ENCODE results near the gene TLR2.

The TLR2 gene, protein sequence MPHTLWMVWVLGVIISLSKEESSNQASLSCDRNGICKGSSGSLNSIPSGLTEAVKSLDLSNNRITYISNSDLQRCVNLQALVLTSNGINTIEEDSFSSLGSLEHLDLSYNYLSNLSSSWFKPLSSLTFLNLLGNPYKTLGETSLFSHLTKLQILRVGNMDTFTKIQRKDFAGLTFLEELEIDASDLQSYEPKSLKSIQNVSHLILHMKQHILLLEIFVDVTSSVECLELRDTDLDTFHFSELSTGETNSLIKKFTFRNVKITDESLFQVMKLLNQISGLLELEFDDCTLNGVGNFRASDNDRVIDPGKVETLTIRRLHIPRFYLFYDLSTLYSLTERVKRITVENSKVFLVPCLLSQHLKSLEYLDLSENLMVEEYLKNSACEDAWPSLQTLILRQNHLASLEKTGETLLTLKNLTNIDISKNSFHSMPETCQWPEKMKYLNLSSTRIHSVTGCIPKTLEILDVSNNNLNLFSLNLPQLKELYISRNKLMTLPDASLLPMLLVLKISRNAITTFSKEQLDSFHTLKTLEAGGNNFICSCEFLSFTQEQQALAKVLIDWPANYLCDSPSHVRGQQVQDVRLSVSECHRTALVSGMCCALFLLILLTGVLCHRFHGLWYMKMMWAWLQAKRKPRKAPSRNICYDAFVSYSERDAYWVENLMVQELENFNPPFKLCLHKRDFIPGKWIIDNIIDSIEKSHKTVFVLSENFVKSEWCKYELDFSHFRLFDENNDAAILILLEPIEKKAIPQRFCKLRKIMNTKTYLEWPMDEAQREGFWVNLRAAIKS

DNA sequence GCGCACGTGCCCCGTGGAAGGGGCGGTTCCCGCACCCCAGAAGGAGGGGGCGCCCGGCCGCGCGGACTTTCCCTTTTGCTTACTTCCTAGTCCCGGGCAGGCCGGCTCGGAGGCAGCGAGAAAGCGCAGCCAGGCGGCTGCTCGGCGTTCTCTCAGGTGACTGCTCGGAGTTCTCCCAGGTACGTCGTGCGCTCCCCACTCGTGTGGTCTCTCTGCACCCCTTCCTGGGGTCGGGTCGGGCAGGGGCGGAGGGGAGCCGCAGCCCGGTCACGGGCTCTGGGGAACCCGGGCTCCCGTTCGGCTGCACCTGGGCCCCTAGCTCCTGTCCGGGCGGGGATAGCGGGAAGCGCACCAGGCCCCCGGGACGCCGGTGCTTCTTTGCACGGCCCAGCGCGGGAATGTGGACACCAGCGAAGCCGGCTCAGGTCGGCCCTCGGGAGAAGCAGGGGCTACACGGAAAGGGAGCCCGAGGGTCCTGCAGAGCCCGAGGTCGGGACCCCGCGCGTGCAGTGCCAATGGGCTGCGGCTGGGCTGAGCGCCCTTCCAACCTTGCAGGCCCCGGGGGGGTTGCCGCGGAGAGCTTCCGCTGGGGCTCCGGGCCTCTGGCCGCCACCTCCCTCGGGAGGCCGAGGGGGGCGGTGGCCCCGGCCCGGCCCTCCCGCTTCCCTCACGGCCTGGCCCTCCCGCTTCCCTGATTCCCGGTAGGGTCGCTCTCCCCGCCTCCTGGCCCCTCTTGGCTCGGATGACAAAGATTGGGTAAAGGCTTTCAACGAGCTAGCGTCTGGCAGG is at the start of gene TLR2:
TLR2 (plus strand) TSS at position 99 of the 789 bp plus-strand sequence. CDS start 18,628 bp downstream, outside the sequence.
- peak; percentile 62 for DNase-seq

DNA sequence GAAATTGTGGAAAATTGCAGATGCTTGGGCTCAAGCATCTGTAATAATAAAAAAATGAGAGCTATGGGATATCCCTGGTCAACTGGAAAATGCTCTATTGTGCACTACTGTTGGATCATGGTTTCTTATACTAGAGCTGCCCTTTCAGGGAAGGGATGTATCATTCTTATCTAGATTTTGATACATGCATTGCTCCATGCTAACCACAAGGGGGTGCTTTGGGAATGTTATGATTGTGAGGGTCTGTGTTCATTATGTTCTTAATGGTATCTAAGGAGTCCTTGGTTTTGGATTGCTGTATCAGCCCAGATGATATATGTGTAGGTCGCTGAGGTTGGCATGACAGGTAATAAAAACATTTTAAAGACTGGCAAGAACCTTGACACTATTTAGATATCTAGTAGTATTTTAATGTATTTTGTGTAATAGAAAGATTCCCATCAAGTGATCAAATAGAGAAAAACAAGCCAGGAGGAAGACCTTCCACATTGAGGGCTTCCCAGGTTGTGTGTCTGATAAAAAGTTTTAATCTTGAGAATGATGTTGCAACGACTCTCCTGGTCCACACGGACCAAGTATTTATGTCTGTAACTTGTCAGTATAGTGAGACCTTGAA is 49.2 kb upstream of the TLR2 start:
- peak; percentile 58 for DNase-seq

DNA sequence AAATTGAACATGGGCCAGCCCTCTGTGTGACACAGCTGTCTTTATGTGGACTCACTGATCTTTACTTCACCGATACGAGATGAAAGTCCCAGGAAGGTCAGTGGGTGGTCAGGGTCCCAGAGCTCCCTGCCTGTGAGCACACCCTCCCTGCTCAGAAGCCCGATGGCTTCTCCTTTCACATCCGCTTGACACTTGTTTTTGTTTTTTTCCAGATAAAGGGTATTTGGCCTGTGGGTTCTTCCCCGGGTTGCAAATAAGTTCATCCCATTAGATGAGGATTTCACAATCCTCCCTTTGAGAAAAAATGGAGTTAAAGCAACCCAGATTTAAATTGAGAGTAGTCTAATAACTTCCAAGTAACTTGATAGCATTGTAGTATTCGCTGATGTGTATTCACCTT is 48.2 kb upstream of the TLR2 start:
- no peak for DNase-seq

DNA sequence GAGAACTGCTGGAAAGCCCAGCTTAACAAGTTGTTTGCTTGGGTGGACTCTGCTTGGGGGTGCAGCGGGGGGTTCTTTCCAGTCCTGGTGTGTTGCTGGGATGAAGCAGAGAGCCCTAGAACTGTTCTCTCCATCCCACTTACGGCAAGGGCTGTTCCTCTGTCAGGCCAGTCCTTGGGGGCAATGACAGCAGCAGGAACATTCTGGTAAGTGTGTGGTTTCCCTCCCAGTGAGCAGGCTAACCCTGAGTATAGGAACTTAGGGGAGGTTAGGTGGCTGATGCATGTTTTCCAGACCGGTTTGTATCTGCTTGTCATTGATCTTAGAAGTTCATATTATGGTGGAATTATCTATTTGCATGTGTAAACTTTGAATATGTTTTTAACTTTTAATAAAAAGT is 46.9 kb upstream of the TLR2 start:
- DNase-seq, result no peak

DNA sequence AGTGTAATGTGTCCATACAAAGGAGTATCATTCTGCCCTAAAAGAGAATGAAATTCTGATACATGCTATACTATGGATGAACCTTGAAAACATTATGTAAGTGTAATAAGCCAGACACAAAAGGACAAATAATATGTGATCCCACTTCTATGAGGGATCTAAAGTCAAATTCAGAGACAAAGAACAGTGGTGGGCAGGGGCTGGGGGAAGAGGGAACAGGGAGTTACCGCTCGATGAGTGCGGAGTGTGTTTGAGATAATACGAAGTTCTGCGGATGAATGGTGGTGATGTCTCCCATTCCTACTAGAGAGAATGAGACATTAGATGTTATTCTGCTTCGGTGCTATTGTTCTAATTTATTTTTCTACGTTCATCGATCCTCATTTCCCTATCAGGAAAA is 46.1 kb upstream of the TLR2 start:
- no peak for DNase-seq

DNA sequence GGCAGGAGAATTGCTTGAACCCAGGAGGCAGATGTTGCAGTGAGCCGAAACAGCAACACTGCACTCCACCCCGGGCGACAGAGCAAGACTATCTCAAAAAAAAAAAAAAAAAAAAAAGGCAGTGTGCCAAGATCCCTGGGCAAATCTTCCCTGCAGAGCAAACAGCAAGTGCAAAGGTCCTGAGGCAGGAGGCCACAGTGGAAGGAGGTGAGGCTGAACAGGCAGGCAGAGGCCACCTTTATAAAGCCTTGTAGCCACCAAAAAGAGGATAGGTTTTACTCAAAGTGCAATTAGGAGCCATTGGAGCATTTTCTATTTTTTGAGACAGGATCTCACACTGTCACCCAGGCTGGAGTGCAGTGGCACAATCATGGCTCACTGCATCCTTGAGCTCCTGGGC is 45.1 kb upstream of the TLR2 start:
- DNase-seq, result no peak

DNA sequence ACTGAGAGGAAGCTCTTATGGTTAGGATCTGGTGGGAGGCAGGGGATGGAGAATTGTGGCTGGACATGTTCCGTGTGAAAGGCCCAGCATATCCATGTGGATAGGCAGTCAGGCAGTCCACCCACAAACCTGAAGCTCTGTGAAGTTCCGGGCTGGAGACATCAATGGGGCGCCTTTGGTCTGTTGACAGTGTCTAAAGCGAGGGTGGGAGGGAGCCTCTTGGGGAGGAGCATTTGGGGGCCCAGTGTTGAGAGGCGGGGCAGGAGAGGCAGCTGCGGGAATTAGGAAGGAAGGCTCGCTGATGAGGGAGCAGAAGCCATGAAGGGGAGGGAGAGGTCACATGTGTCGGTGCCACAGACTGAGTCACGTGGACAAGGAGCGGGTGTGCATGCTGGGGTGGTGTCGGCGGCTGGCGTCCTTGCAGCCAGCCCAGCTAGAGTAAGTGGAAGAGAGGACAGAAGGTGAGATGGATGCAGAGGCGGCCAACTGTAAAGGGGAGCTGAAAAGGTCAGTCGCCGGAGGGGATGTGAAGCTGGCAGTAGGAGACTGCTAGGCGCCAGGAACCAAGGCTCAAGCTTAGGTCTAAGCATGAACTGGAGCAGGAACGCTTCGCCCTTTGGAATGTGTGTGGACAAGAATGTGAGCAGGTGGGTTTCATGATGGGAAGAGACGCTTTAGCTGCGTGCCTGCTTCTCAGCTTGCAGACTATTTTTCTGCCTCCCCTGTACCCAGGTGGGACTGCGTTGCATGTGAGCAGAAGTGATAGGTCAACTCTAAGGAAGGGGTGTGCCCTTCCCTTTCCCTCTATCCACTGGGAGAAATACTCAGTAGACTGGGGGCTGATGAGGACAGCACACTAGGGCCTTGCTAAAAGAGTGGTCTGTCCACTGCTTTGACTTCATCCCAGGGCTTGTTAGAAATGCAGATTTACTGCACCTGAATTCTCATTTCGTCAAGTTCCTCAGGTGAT is 44.0 kb upstream of the TLR2 start:
- no peak for DNase-seq

DNA sequence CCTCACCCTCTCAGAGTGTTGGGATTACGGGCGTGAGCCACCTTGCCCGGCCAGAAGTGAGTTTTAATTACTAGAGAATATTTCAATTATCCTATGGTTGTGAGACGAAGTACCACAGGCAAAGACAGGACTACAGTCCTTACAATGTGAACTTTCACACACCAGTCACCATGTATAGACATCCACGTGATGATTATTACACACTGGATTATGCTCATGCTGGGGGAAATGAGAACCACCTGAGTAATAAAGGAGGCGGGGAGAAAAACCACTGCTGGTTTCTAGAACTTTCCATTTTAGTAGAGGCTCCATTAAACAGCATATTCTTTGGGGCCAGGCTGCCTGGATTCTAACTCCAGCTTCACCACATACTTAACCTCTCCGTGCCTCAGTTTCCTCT is 42.5 kb upstream of the TLR2 start:
- DNase-seq, result no peak

DNA sequence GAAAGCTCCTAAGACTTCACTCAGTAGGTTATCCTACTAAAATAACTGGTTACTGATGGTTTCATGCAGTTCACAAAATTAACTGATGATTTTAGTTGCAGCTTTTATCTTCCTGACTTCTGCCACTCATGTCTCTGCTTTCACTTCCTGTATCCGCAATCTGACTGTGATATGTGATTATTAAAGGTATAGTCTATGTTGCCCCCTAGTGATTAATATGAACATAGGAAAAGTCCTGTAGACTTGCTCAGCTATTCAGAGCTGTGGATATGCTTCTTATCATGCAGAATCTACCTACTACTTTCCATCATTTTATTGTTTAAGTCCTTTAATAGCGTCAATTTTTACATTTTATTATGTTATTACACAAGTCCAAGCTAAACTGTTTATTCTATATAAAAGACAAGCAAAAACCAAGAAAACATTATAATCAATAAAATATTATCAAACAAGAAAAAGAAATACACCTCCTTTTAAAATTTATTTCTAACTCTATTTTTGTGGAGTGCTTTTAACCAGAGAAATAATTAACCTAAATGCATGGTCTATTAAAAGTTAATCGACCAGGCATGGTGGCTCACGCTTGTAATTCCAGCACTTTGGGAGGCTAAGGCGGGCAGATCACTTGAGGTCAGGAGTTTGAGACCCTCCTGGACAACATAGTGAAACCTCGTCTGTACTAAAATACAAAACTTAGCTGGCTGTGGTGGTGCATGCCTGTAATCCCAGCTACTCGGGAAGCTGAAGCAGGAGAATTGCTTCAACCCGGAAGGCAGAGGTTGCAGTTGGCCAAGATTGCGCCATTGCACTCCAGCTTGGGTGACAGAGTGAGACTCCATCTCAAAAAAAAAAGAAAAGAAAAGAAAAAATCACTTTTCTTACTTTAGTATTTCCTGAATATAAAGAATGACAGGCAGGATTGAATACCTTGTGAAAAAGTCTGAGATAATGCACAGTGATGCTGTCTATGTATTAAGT is 40.4 kb upstream of the TLR2 start:
- DNase-seq, result peak; percentile 91

DNA sequence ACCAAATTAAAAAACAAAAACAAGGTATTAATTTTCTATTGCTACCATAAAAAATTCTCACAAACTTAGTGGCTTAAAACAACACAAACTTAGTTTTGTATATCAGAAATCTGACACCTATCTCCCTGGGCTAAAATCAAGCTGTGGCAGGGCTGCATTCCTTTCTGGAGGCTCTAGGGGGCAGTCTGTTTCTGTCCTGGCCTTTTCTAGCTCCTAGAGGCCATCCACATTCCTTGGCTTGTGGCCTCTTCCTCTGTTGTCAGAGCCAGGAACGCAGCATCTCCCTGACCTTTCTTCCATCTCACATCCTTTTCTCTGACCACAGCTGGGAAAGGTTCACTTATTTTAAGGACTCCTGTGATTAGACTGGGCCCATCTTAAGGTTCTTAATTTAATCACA is 38.9 kb upstream of the TLR2 start:
- peak; percentile 52 for DNase-seq

DNA sequence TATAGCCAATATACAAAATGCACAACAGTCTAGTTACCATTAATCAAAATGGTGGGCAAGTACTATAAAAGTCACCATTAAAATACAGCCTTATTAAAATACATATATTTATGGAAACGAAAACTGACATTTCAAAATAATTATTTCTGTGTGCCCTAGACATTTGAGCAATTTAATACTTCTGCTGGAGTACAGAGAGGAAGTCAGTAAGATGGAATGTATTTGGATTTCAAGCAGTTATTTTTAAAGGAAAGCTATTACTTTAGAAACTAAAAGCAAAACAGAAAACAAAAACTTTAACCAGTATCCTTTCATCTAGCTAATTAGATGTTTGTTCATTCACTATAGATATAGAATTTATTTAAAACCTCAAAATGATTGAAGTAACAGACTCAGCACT is 37.8 kb upstream of the TLR2 start:
- DNase-seq, result no peak

DNA sequence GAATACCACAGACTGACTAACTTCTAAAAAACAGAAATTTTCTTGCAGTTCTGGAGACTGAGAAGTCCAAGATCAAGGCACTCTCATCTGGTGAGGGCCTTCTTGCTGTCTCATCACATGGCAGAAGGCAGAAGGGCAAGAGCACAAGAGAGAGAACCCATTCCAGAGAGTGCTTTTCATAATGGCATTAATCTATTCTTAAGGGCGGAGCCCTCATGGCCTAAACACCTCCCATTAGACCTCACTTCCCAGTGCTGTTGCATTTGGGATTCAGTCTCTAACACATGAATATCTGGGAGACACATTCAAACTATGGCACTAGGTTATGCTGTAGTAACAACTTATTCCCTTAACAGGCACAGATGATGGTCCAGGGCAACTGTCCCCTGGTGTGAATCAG is 37.1 kb upstream of the TLR2 start:
- no peak for DNase-seq

DNA sequence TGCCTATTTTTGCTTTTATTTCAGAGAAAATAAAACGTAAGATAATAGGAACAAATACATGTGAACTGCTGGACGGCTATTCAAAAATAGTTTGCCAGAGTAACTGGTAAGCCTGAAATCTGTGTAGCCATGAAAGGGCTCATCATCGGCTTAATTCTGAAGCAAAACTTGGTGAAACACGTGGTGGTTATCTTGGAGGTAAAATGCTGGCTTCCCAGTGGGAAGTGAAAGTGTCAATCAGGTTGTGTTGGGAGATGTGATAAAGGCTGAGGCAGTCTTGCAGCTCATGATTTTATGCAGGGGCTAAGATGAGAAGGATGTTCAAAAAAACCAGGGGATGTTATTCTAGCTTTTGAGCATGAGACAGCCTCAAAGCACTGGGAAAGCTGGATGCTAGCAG is 36.1 kb upstream of the TLR2 start:
- DNase-seq, result no peak

DNA sequence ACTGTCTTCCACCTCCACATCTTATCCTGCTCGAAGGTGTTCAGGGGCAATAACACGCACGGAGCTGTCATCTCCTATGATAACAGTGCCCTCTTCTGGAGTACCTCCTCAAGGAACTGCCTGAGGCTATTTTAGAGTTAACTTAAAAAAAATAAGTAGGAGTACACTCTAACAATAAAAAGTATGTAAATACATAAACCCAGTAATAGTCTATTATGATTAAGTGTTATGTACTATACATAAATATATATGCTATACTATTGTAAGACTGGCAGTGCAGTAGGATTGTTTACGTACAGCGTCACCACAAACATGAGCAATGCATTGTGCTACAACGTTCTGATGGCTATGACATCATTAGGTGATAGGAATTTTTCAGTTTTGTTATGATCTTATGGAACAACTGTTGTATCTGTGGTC is 34.5 kb upstream of the TLR2 start:
- peak; percentile 56 for DNase-seq

DNA sequence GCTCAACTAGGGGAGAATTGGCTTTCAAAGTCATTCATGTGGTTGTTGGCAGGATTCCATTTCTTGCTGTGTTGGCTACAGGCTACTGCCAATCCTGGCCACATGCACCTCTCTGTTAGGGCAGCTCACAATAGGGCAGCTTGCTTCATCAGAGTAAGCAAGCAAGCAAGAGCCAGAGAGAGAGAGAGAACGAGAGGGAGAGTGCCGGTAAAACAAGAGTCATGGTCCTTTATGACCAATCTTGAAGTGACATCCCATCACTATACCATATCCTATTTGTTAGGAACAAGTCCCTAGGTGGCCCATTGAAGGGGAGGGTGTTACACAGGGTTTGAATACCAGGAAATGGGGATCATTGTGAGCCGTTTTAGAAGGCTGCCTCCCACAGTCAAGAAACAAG is 33.0 kb upstream of the TLR2 start:
- peak; percentile 21 for DNase-seq

DNA sequence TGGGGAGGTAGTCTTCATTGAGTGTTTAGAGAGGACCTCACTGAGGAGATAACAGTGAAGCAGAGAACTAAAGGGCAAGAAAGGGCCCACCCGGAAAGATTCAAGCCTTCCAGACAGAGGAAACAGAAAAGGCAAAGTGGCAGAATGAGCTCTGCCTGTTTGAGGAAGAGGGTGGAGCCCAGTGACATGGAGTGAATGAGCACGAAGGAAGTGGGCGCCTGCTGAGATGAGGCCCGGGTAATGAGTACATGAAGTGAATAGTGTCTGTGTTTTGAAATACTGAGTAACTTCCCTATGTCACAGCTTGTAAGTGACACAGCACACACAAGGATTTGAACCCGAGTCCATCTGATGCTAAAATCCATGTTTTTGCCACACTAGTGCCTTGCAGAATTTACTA is 32.5 kb upstream of the TLR2 start:
- peak; percentile 68 for DNase-seq

DNA sequence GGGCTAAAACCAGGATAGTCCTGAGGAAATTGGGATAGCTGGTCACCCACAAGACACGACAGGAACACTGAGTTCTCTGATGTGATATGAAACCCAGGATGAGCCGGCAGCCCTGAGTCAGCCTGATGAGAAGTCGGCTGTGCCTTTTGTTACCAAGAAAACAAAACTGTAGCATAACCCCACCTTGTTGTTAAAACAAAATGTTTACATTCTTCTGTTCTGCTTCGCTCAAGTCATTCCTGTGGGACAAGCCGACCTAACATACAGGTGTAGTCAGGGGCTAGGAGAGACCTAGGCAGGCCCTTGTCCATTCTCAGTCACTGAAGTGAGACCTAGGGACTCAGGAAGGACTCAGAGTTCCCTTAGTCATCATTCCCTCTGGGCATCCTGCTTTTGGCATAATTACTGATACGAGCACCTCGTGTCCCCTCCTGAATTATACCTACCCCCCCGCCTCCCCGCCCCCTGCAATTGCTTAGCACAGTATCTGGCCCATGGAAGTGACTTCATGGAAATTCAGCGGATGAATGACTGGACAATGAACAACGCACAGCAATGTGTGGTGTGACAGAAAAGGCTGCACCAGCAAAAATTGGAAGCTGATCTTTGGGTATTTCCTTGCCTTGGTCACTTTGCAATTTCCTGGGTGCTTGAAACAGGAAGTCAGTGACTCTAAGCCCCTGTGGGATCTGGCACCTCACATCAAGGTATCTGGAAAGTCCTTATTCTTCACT is 31.9 kb upstream of the TLR2 start:
- no peak for DNase-seq

DNA sequence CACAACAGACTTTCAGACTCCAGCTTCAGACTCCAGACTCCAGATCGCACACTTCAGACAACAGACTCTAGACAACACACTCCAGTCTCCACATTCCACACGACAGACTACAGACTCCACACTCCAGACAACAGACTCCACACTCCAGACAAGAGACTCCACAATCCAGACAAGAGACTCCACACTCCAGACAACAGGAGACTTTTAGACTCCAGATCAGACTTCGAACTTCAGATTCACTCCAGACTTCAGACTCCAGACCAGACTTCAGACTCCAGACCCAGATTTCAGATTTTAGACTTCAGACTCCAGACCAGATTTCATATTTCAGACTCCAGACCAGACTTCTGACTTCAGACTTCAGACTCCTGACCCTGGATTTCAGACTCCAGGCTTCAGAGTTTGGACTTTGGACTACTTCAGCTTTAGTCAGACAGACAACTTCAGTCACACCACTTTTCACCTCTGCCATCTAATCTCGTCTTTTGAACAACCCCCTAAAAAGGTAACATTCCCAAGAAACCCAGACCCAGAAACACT is 29.0 kb upstream of the TLR2 start:
- DNase-seq, result no peak

DNA sequence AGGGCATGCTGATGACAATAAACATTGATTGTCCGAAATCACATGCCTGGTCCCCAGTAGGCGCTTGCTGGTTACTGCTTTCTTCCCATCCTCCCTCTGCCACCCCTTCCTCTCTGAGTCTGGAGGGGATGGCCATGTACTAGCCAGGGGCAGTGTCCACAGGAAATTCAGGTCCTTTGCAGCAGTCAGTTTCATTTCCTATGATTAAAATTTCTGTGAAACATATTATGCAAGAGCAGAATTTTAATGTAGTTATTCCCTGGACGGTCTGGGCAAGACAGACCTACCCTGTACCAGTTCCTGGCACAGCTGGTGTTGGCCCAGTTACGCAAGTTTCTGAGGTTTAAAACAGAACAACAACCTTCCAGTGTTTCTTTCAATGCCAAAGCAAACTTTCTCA is 28.2 kb upstream of the TLR2 start:
- peak; percentile 30 for DNase-seq
